RPMI7951 (cell line): ENCODE results near the gene KRTAP5-8. TPM values are rescaled to one million over a fixed set of nuclear protein-coding genes. Genes with fewer than 3 reads are reported as not detected.
A peak's percentile ranks its signal among the peaks of the same experiment; 100 is the strongest.
"Not testable (repeated sequence)": the region's sequence is repeated elsewhere in the genome, so short reads cannot be mapped to it uniquely, and the experiment has no call there.

Experiments
- DNase-seq: peaks from one replicate; pipeline ENCODE4 v3.0.0-alpha.2; 2012; ENCODE audit warnings: low read depth
- total RNA-seq: library from RNA; depleted of rRNA; stranded (reverse); fragments of >200 nt; shearing (Covaris generic); gene quantifications from 2 replicates; pipeline ENCODE4 v1.2.3, GENCODE V29; 2014; rRNA removed

Gene KRTAP5-8
- not detected in 2 replicates for total RNA-seq

- DNase-seq, result not testable (repeated sequence)
These were observed at the start of gene KRTAP5-8 for GRCh38 chr11:71537977-71538665. Gene KRTAP5-8, plus strand, starts transcription at chr11:71538025. Its CDS starts 31 bp downstream, at chr11:71538056.

- DNase-seq, result no peak
These were observed 49.0 kb upstream of the KRTAP5-8 start for GRCh38 chr11:71488681-71489270.

GRCh38 chr11:71489311-71490043 lies 48.3 kb upstream of the KRTAP5-8 start:
- peak; percentile 71 for DNase-seq

- DNase-seq, result no peak
These were observed 47.6 kb upstream of the KRTAP5-8 start for GRCh38 chr11:71490044-71490730.

GRCh38 chr11:71490731-71491390 lies 47.0 kb upstream of the KRTAP5-8 start:
- no peak for DNase-seq

- DNase-seq, result no peak
These were observed 46.3 kb upstream of the KRTAP5-8 start for GRCh38 chr11:71491531-71491930.

- no peak for DNase-seq
These were observed 45.9 kb upstream of the KRTAP5-8 start for GRCh38 chr11:71491940-71492339.

- no peak for DNase-seq
These were observed 42.3 kb upstream of the KRTAP5-8 start for GRCh38 chr11:71495286-71496230.

GRCh38 chr11:71496421-71496820 lies 41.4 kb upstream of the KRTAP5-8 start:
- no peak for DNase-seq

GRCh38 chr11:71498091-71498490 lies 39.7 kb upstream of the KRTAP5-8 start:
- no peak for DNase-seq

- peak; percentile 85 for DNase-seq
These were observed 38.7 kb upstream of the KRTAP5-8 start for GRCh38 chr11:71499125-71499524.

GRCh38 chr11:71499546-71499945 lies 38.3 kb upstream of the KRTAP5-8 start:
- DNase-seq, result peak; percentile 67

- peak; percentile 61 for DNase-seq
These were observed 37.2 kb upstream of the KRTAP5-8 start for GRCh38 chr11:71500601-71501021.

GRCh38 chr11:71501071-71501985 lies 36.5 kb upstream of the KRTAP5-8 start:
- DNase-seq, result no peak

- DNase-seq, result no peak
These were observed 35.8 kb upstream of the KRTAP5-8 start for GRCh38 chr11:71502026-71502425.

GRCh38 chr11:71502871-71503435 lies 34.9 kb upstream of the KRTAP5-8 start:
- DNase-seq, result no peak

- DNase-seq, result no peak
These were observed 33.3 kb upstream of the KRTAP5-8 start for GRCh38 chr11:71504531-71504930.

- DNase-seq, result no peak
These were observed 32.8 kb upstream of the KRTAP5-8 start for GRCh38 chr11:71505001-71505400.

GRCh38 chr11:71505781-71506180 lies 32.0 kb upstream of the KRTAP5-8 start:
- DNase-seq, result no peak
